ENCODE results near the gene TUBB1. TPM values are rescaled to one million over a fixed set of nuclear protein-coding genes. Genes with fewer than 3 reads are reported as not detected.
A peak's percentile ranks its signal among the peaks of the same experiment; 100 is the strongest.

The TUBB1 gene
- total RNA-seq, 1 donor from 2014 or later, result not detected

DNA sequence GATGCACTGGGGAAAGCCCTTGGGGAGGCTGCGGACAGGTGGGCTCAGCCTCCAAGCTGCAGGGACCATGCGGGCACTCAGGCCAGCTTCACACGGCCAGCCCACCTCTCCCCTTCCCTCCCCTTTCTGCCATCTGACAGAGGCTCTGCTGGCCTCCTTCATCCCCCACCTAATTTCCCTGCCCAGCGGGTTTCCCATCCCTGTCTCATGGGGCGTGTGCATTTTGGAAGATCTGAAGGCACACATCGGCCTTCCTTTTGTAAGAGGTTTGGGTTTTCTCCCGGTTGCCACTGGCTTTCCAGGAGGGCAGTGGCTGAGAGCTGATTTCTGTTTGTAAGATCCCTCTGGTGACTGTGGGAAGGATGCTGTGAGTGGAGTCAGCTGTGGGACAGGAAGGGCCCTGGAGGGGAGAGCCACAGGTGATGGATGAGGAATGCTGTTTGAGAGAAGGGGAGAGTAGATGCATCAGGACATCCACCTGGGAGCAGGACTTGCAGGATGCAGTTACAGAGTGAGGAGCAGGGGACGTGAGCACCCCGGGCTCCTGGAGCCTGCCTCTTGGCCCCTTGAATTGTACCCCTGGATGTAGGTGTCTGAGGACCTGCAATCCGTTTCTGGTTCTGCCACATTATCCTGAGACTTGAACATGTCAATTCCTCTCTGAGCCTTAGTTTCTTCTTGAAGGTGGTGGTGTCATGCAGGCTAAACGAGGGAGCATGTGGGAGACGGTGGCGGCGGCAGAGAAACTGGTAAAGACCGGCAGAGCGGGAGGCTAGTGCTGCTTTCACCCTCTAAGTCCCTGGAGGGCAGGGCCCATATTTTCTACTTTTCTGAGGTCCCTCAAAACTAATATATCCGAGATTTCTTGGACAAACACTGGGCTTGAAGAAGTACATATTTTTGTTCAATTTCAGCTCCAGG is 5.9 kb upstream of the TUBB1 start:
- Histone ChIP-seq H3K4me2 (ENCODE audit: low read length) (no peak overlapping the region), H3K36me3 (ENCODE audit: insufficient read depth, low read length) (no peaks in the 10 kb centered on the region), H3K27ac (ENCODE audit: low read depth, low read length) (no peak overlapping the region), H3K4me1 (ENCODE audit: insufficient read depth, low read length) (peaks cover 41% of the 10 kb centered on the region), H3K4me3 (ENCODE audit: insufficient read depth, low read depth, low read length) (no peak overlapping the region), H3K27me3 (ENCODE audit: insufficient read depth, low read length) (no peaks in the 10 kb centered on the region), H3K9me3 (ENCODE audit: insufficient read depth, low read depth, low read length) (no peaks in the 10 kb centered on the region), H2AFZ (ENCODE audit: low read depth, low read length) (peak overlapping the region; percentile 9), H3K79me2 (ENCODE audit: insufficient read depth, low read length) (no peaks in the 10 kb centered on the region), H4K20me1 (ENCODE audit: insufficient read depth, low read length) (no peaks in the 10 kb centered on the region), H3K9ac (ENCODE audit: low read length) (no peak overlapping the region)
- peaks cover 34% of the 10 kb centered on the region for H3K4me1 Mint-ChIP-seq (ENCODE audit: low read depth, unreplicated experiment)
- H3K4me3 Mint-ChIP-seq (ENCODE audit: unreplicated experiment), result no peak overlapping the region
- H3K9me3 Mint-ChIP-seq (ENCODE audit: unreplicated experiment), result no peaks in the 10 kb centered on the region
- no peak for FAIRE-seq
- peak overlapping the region; percentile 5 for H3K27ac Mint-ChIP-seq (ENCODE audit: unreplicated experiment)
- no peaks in the 10 kb centered on the region for H3K27me3 Mint-ChIP-seq (ENCODE audit: low read depth, unreplicated experiment)
- H3K36me3 Mint-ChIP-seq (ENCODE audit: low read depth, unreplicated experiment), result no peaks in the 10 kb centered on the region
- no peak for DNase-seq (ENCODE audit: low read depth)
- TF ChIP-seq, protein P1, sequence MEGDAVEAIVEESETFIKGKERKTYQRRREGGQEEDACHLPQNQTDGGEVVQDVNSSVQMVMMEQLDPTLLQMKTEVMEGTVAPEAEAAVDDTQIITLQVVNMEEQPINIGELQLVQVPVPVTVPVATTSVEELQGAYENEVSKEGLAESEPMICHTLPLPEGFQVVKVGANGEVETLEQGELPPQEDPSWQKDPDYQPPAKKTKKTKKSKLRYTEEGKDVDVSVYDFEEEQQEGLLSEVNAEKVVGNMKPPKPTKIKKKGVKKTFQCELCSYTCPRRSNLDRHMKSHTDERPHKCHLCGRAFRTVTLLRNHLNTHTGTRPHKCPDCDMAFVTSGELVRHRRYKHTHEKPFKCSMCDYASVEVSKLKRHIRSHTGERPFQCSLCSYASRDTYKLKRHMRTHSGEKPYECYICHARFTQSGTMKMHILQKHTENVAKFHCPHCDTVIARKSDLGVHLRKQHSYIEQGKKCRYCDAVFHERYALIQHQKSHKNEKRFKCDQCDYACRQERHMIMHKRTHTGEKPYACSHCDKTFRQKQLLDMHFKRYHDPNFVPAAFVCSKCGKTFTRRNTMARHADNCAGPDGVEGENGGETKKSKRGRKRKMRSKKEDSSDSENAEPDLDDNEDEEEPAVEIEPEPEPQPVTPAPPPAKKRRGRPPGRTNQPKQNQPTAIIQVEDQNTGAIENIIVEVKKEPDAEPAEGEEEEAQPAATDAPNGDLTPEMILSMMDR (IDR thresholded peaks at IDR 0.05; ENCODE audit: insufficient read depth, low read depth, low read length), result no peak
- no peak for TF ChIP-seq EZH2 (IDR thresholded peaks at IDR 0.05; ENCODE audit: insufficient read depth, low read length)

DNA sequence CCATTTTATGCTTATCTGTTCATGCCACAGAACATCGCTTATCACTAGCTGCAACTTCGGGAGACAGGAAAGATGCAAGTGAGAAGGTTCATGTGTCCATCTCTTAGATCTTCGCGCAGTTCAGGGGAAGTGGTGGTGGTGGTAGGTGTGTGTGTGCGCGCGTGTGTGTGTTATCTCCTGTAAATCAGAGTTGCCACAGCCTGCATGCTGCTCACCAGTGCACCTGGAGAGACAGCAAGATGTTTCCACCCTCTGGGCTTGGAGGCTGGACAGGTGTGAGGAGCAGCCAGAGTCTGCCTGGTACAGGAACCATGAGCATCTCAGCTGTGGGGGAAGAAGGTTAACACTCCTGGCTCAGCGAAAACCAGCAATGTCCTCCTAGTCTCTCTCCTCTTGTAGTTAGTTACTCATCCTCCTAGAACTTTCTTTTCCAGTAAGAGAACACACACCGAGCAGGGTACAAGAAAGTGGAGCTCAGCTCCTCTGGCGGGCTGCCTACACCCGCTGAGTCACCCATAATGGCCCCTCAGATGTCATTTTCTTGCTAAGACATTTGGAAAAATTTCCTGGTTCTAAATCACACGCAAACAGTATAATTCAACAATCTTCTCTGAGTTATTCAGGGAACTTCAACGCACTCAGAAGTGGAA is 5.1 kb upstream of the TUBB1 start:
- H3K4me1 Mint-ChIP-seq (ENCODE audit: low read depth, unreplicated experiment), result peaks cover 34% of the 10 kb centered on the region
- H3K4me1 ChIP-seq (ENCODE audit: insufficient read depth, low read length), result peaks cover 41% of the 10 kb centered on the region

More for the DNA sequence above, 5.1 kb upstream of the TUBB1 start:
- Mint-ChIP-seq H3K27ac (ENCODE audit: unreplicated experiment) (peak overlapping the region; percentile 4), H3K4me3 (ENCODE audit: unreplicated experiment) (no peak overlapping the region), H3K27me3 (ENCODE audit: low read depth, unreplicated experiment) (no peaks in the 10 kb centered on the region), H3K9me3 (ENCODE audit: unreplicated experiment) (no peaks in the 10 kb centered on the region), H3K36me3 (ENCODE audit: low read depth, unreplicated experiment) (no peaks in the 10 kb centered on the region)
- no peaks in the 10 kb centered on the region for H3K9me3 ChIP-seq (ENCODE audit: insufficient read depth, low read depth, low read length)
- H4K20me1 ChIP-seq (ENCODE audit: insufficient read depth, low read length), result no peaks in the 10 kb centered on the region
- H3K4me3 ChIP-seq (ENCODE audit: insufficient read depth, low read depth, low read length), result no peak overlapping the region
- peak overlapping the region; percentile 1 for H3K27ac ChIP-seq (ENCODE audit: low read depth, low read length)
- no peak for TF ChIP-seq EZH2 (IDR thresholded peaks at IDR 0.05; ENCODE audit: insufficient read depth, low read length)
- TF ChIP-seq, protein P1 (IDR thresholded peaks at IDR 0.05; ENCODE audit: insufficient read depth, low read depth, low read length), result no peak
- no peaks in the 10 kb centered on the region for H3K79me2 ChIP-seq (ENCODE audit: insufficient read depth, low read length)
- FAIRE-seq (no peak), DNase-seq (ENCODE audit: low read depth) (peak; percentile 70)
- H3K4me2 ChIP-seq (ENCODE audit: low read length), result peak overlapping the region; percentile 54
- no peaks in the 10 kb centered on the region for H3K27me3 ChIP-seq (ENCODE audit: insufficient read depth, low read length)
- peak overlapping the region; percentile 28 for H3K9ac ChIP-seq (ENCODE audit: low read length)
- peak overlapping the region; percentile 9 for H2AFZ ChIP-seq (ENCODE audit: low read depth, low read length)
- H3K36me3 ChIP-seq (ENCODE audit: insufficient read depth, low read length), result no peaks in the 10 kb centered on the region

All from astrocyte (in vitro differentiated cells and primary cell).